Measurements from ENCODE around the gene CNNM4. TPM values are rescaled to one million over a fixed set of nuclear protein-coding genes. Genes with fewer than 3 reads are reported as not detected.

The CNNM4 gene
- polyA plus RNA-seq, 1 of the 3 experiments (the other 2 are of a cell fraction) = 5.5 TPM

GRCh38 chr2:96737251-96737650, 23.5 kb upstream of the CNNM4 start:
- Histone ChIP-seq H3K36me3 (replicated peaks in 1 of 2; ENCODE audit: control insufficient read depth in 1 of 2, insufficient read depth in 2 of 2, low read length in 1 of 2) (peaks cover 9 to 31% of the 10 kb centered on the region in 2 experiments), H3K27me3 (ENCODE audit: insufficient read depth) (no peaks in the 10 kb centered on the region), H3K9me2 (no peaks in the 10 kb centered on the region), H3F3A (replicated peaks; ENCODE audit: insufficient read depth) (no peaks in the 10 kb centered on the region), H3K9ac (no peak overlapping the region), H3K79me2 (ENCODE audit: insufficient read depth) (peaks cover 32% of the 10 kb centered on the region), H3K4me2 (no peak overlapping the region), H3K4me1 (ENCODE audit: control insufficient read depth in 1 of 2, insufficient read depth in 2 of 2, low read depth in 1 of 2, low read length in 1 of 2) (peaks cover 6 to 8% of the 10 kb centered on the region in 2 experiments; a peak in 2 of 4 replicates), H3K9me3 (no peaks in the 10 kb centered on the region), H3K4me3 (ENCODE audit: low read depth in 2 of 2, low read length in 1 of 2) (no peak overlapping the region), H2AFZ (ENCODE audit: low read depth) (no peak overlapping the region), H4K20me1 (ENCODE audit: insufficient read depth) (no peaks in the 10 kb centered on the region), H3K27ac (ENCODE audit: low read depth in 2 of 2, low read length in 1 of 2) (no peak overlapping the region)
- DNase-seq = no peak
- POLR2A ChIA-PET = no interaction called here
- 56% methylated on average over 2 of the region's 2 CpGs for WGBS (ENCODE audit: low lambda C conversion rate)
- no peak for TF ChIP-seq RAD21 (IDR thresholded peaks at IDR 0.05; ENCODE audit: low read length)
- no peak for TF ChIP-seq TAF1 (IDR thresholded peaks at IDR 0.05; ENCODE audit: borderline replicate concordance, low read depth, low read length)
- TF ChIP-seq MXI1 (IDR thresholded peaks at IDR 0.05; ENCODE audit: low read depth, low read length) = no peak
- TF ChIP-seq MAX (IDR thresholded peaks at IDR 0.05; ENCODE audit: low read depth) = no peak
- TF ChIP-seq CHD2 (IDR thresholded peaks at IDR 0.05; ENCODE audit: low read length, partially characterized antibody) = no peak
- no peak for TF ChIP-seq RCOR1 (IDR thresholded peaks at IDR 0.05; ENCODE audit: low read length)
- TF ChIP-seq NRF1 (IDR thresholded peaks at IDR 0.05; ENCODE audit: low read depth, low read length) = no peak
- no peak for TF ChIP-seq USF2 (IDR thresholded peaks at IDR 0.05; ENCODE audit: borderline replicate concordance, low read depth, low read length)
- no peak for TF ChIP-seq USF1 (IDR thresholded peaks at IDR 0.05; ENCODE audit: borderline replicate concordance, low read depth)
- no peak for TF ChIP-seq FOXM1 (IDR thresholded peaks at IDR 0.05; ENCODE audit: low read depth)
- CTCF ChIA-PET = no interaction called here

GRCh38 chr2:96737831-96738230, 22.9 kb upstream of the CNNM4 start:
- peaks cover 32% of the 10 kb centered on the region for H3K79me2 ChIP-seq (ENCODE audit: insufficient read depth)
- no peak for TF ChIP-seq NRF1 (IDR thresholded peaks at IDR 0.05; ENCODE audit: low read depth, low read length)
- TF ChIP-seq RXRA (IDR thresholded peaks at IDR 0.05; ENCODE audit: borderline replicate concordance, low read depth) = no peak
- TF ChIP-seq USF2 (IDR thresholded peaks at IDR 0.05; ENCODE audit: borderline replicate concordance, low read depth, low read length) = no peak
- TF ChIP-seq REST (IDR thresholded peaks at IDR 0.05; ENCODE audit: low read depth, low read length) = no peak
- TF ChIP-seq TCF12 (IDR thresholded peaks at IDR 0.05) = no peak
- TF ChIP-seq GABPA (IDR thresholded peaks at IDR 0.05; ENCODE audit: low read depth) = no peak
- no peak for TF ChIP-seq SIN3A (IDR thresholded peaks at IDR 0.05; ENCODE audit: borderline replicate concordance, low read depth, low read length)
- TF ChIP-seq NFIC (IDR thresholded peaks at IDR 0.05; ENCODE audit: borderline replicate concordance) = no peak
- TF ChIP-seq MAX (IDR thresholded peaks at IDR 0.05; ENCODE audit: low read depth) = no peak
- no peak for TF ChIP-seq EP300 (IDR thresholded peaks at IDR 0.05; ENCODE audit: borderline replicate concordance in 1 of 2, low read depth in 1 of 2, low read length in 1 of 2)
- no peak for TF ChIP-seq TAF1 (IDR thresholded peaks at IDR 0.05; ENCODE audit: borderline replicate concordance, low read depth, low read length)
- TF ChIP-seq POLR2AphosphoS5 (IDR thresholded peaks at IDR 0.05; ENCODE audit: low read depth, low read length) = no peak
- TF ChIP-seq ELF1 (IDR thresholded peaks at IDR 0.05) = no peak
- TF ChIP-seq JUND (IDR thresholded peaks at IDR 0.05) = no peak
- TF ChIP-seq GATA2 (CRISPR knock-in tag; IDR thresholded peaks at IDR 0.05) = no peak
- H3K4me2 ChIP-seq = peak overlapping the region; percentile 23; the same call in 1 of the 2 replicates
- no peak for DNase-seq
- no peak overlapping the region for H3K27ac ChIP-seq (ENCODE audit: low read depth in 2 of 2, low read length in 1 of 2)
- POLR2A ChIA-PET = interaction anchor here (0.6 kb wide), 1 partner anchor 12 kb away, joined by 3 read pairs; no protein-coding TSS in a partner anchor
- H3F3A ChIP-seq (replicated peaks; ENCODE audit: insufficient read depth) = no peaks in the 10 kb centered on the region
- no peaks in the 10 kb centered on the region for H3K27me3 ChIP-seq (ENCODE audit: insufficient read depth)
- no peak overlapping the region for H2AFZ ChIP-seq (ENCODE audit: low read depth)
- no peak overlapping the region for H3K4me3 ChIP-seq (ENCODE audit: low read depth in 2 of 2, low read length in 1 of 2)
- H3K36me3 ChIP-seq (replicated peaks in 1 of 2; ENCODE audit: control insufficient read depth in 1 of 2, insufficient read depth in 2 of 2, low read length in 1 of 2) = peaks cover 7 to 27% of the 10 kb centered on the region in 2 experiments
- no peak overlapping the region for H3K9ac ChIP-seq
- H4K20me1 ChIP-seq (ENCODE audit: insufficient read depth) = no peaks in the 10 kb centered on the region
- 94% methylated on average over 2 of the region's 2 CpGs for WGBS (ENCODE audit: low lambda C conversion rate)
- H3K4me1 ChIP-seq (ENCODE audit: control insufficient read depth in 1 of 2, insufficient read depth in 2 of 2, low read depth in 1 of 2, low read length in 1 of 2) = peaks cover 6 to 8% of the 10 kb centered on the region in 2 experiments; a peak in 2 of 4 replicates
- no peaks in the 10 kb centered on the region for H3K9me2 ChIP-seq
- CTCF ChIA-PET = no interaction called here
- H3K9me3 ChIP-seq = no peaks in the 10 kb centered on the region
